ENCODE results near the gene ZNF57. TPM values are rescaled to one million over a fixed set of nuclear protein-coding genes. Genes with fewer than 3 reads are reported as not detected.
A peak's percentile ranks its signal among the peaks of the same experiment; 100 is the strongest.

Gene ZNF57
- total and polyA plus RNA-seq, 2 of the 13 experiments (the other 11 are each of a cell fraction or from before 2014, with no cell fraction given): 6.6 to 17.5 TPM

GRCh38 chr19:2866495-2867024 lies 34.2 kb upstream of the ZNF57 start (continued):
- TF ChIP-seq HDAC1 (CRISPR knock-in tag; IDR thresholded peaks at IDR 0.05) (peak; percentile 42; the same call in 1 of the 2 replicates), ZSCAN22 (CRISPR knock-in tag; IDR thresholded peaks at IDR 0.05) (no peak), DRAP1 (CRISPR knock-in tag; IDR thresholded peaks at IDR 0.05) (no peak), ZKSCAN8 (CRISPR knock-in tag; IDR thresholded peaks at IDR 0.05; ENCODE audit: borderline replicate concordance) (no peak), IRF2 (CRISPR knock-in tag; IDR thresholded peaks at IDR 0.05) (0 out of 2 replicates have a peak, but pooled peaks have one; percentile 23), ZNF253 (CRISPR knock-in tag; IDR thresholded peaks at IDR 0.05; ENCODE audit: borderline replicate concordance) (no peak), NFKB2 (CRISPR knock-in tag; IDR thresholded peaks at IDR 0.05; ENCODE audit: borderline replicate concordance) (no peak), ZNF577 (CRISPR knock-in tag; IDR thresholded peaks at IDR 0.05; ENCODE audit: borderline replicate concordance, low read depth) (no peak), NRL (CRISPR knock-in tag; IDR thresholded peaks at IDR 0.05; ENCODE audit: borderline replicate concordance) (no peak), ZBTB33 (CRISPR knock-in tag; IDR thresholded peaks at IDR 0.05) (no peak), MBNL3 (CRISPR knock-in tag; conservative IDR thresholded peaks at IDR 0.05) (no peak), ZNF629 (CRISPR knock-in tag; conservative IDR thresholded peaks at IDR 0.05) (no peak), ZNF33A (CRISPR knock-in tag; IDR thresholded peaks at IDR 0.05; ENCODE audit: borderline replicate concordance) (no peak), TOE1 (CRISPR knock-in tag; IDR thresholded peaks at IDR 0.05) (no peak), MIXL1 (CRISPR knock-in tag; IDR thresholded peaks at IDR 0.05) (no peak), ZBTB44 (CRISPR knock-in tag; IDR thresholded peaks at IDR 0.05) (no peak), RCOR2 (CRISPR knock-in tag; IDR thresholded peaks at IDR 0.05) (no peak), HES4 (CRISPR knock-in tag; IDR thresholded peaks at IDR 0.05; ENCODE audit: borderline replicate concordance) (no peak), HNF4G (IDR thresholded peaks at IDR 0.05; ENCODE audit: borderline replicate concordance, low read depth, low read length) (no peak), HNF4G (CRISPR knock-in tag; IDR thresholded peaks at IDR 0.05; ENCODE audit: borderline replicate concordance, low read depth) (no peak), HNRNPH1 (optimal IDR thresholded peaks at IDR 0.05; ENCODE audit: low read depth, low read length) (no peak), ZNF770 (CRISPR knock-in tag; IDR thresholded peaks at IDR 0.05) (no peak), ZBTB43 (CRISPR knock-in tag; conservative IDR thresholded peaks at IDR 0.05) (no peak)
